ENCODE results near the gene LPA. TPM values are rescaled to one million over a fixed set of nuclear protein-coding genes. Genes with fewer than 3 reads are reported as not detected.

Gene LPA
- total and polyA plus RNA-seq, 2 of the 13 experiments (the other 11 are each of a cell fraction or from before 2014, with no cell fraction given), result not detected

DNA sequence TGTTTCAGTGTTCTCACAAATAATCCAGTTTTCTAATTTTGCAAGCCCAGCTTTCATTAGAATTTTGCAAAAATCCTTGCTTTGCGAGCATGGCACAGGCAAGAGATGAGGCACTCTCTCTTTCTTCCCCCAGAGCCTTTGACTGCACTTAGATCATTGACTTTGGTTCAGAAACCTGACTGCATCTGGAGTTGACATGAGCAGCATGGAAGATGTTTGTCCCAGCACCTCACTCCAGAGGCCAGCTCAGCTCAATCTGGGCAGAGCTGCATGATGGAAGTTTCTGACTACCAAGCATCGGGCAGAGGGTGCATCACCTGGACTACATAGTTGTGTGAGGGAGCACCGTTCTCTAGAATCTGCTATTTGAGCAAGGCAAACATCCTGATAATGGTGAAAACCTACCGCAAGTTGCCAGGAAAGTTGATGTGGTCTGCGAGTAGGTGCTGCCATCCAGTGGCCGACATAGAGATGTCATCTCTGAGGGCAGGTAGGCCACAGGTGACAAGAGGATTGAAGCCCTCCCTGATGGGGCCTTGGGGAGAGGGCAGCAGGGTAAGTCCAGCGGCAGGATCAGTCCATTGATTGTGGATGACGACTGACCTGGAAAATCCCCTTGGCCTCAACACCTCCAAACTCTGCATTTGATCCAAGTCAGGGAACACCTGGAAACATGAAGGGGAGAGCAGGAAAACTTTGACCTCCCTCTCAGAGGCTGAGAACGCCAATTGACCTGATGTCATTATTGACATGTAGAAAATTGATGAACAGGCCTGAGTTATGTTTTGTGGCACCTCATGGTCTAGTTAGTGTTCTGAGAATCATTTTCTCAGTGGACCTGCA, 3.8 kb upstream of the LPA start (continued):
- TF ChIP-seq KLF15 (CRISPR knock-in tag; IDR thresholded peaks at IDR 0.05; ENCODE audit: borderline replicate concordance) (no peak), TCF7L2 (IDR thresholded peaks at IDR 0.05; ENCODE audit: low read depth, low read length) (no peak), ZNF792 (CRISPR knock-in tag; IDR thresholded peaks at IDR 0.05) (no peak), ZNF124 (CRISPR knock-in tag; IDR thresholded peaks at IDR 0.05) (no peak), RAD21 (CRISPR knock-in tag; IDR thresholded peaks at IDR 0.05) (peak; percentile 73; the same call in 1 of the 2 replicates), ZFX (CRISPR knock-in tag; IDR thresholded peaks at IDR 0.05; ENCODE audit: low read depth) (peak; percentile 51; the same call in 1 of the 2 replicates), ZNF660 (CRISPR knock-in tag; IDR thresholded peaks at IDR 0.05; ENCODE audit: borderline replicate concordance, low read depth) (no peak), SP2 (CRISPR knock-in tag; IDR thresholded peaks at IDR 0.05) (no peak), ZFP36 (IDR thresholded peaks at IDR 0.05; ENCODE audit: borderline replicate concordance, low read depth, low read length, partially characterized antibody) (no peak), HES4 (CRISPR knock-in tag; IDR thresholded peaks at IDR 0.05; ENCODE audit: borderline replicate concordance) (0 out of 2 replicates have a peak, but pooled peaks have one; percentile 37), ONECUT2 (CRISPR knock-in tag; IDR thresholded peaks at IDR 0.05) (no peak), HNRNPLL (IDR thresholded peaks at IDR 0.05; ENCODE audit: low read depth, low read length, poor library complexity, severe bottlenecking) (no peak), ZNF33A (CRISPR knock-in tag; IDR thresholded peaks at IDR 0.05; ENCODE audit: borderline replicate concordance) (no peak), ZNF619 (CRISPR knock-in tag; IDR thresholded peaks at IDR 0.05) (no peak), ZNF121 (CRISPR knock-in tag; IDR thresholded peaks at IDR 0.05) (no peak), GTF3A (CRISPR knock-in tag; conservative IDR thresholded peaks at IDR 0.05) (no peak)
- TF ChIP-seq, protein P1, sequence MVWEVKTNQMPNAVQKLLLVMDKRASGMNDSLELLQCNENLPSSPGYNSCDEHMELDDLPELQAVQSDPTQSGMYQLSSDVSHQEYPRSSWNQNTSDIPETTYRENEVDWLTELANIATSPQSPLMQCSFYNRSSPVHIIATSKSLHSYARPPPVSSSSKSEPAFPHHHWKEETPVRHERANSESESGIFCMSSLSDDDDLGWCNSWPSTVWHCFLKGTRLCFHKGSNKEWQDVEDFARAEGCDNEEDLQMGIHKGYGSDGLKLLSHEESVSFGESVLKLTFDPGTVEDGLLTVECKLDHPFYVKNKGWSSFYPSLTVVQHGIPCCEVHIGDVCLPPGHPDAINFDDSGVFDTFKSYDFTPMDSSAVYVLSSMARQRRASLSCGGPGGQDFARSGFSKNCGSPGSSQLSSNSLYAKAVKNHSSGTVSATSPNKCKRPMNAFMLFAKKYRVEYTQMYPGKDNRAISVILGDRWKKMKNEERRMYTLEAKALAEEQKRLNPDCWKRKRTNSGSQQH (CRISPR knock-in tag; IDR thresholded peaks at IDR 0.05; ENCODE audit: low read depth), result no peak
- TF ChIP-seq, protein P2, sequence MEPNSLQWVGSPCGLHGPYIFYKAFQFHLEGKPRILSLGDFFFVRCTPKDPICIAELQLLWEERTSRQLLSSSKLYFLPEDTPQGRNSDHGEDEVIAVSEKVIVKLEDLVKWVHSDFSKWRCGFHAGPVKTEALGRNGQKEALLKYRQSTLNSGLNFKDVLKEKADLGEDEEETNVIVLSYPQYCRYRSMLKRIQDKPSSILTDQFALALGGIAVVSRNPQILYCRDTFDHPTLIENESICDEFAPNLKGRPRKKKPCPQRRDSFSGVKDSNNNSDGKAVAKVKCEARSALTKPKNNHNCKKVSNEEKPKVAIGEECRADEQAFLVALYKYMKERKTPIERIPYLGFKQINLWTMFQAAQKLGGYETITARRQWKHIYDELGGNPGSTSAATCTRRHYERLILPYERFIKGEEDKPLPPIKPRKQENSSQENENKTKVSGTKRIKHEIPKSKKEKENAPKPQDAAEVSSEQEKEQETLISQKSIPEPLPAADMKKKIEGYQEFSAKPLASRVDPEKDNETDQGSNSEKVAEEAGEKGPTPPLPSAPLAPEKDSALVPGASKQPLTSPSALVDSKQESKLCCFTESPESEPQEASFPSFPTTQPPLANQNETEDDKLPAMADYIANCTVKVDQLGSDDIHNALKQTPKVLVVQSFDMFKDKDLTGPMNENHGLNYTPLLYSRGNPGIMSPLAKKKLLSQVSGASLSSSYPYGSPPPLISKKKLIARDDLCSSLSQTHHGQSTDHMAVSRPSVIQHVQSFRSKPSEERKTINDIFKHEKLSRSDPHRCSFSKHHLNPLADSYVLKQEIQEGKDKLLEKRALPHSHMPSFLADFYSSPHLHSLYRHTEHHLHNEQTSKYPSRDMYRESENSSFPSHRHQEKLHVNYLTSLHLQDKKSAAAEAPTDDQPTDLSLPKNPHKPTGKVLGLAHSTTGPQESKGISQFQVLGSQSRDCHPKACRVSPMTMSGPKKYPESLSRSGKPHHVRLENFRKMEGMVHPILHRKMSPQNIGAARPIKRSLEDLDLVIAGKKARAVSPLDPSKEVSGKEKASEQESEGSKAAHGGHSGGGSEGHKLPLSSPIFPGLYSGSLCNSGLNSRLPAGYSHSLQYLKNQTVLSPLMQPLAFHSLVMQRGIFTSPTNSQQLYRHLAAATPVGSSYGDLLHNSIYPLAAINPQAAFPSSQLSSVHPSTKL (CRISPR knock-in tag; IDR thresholded peaks at IDR 0.05), result no peak
- TF ChIP-seq, protein P3, sequence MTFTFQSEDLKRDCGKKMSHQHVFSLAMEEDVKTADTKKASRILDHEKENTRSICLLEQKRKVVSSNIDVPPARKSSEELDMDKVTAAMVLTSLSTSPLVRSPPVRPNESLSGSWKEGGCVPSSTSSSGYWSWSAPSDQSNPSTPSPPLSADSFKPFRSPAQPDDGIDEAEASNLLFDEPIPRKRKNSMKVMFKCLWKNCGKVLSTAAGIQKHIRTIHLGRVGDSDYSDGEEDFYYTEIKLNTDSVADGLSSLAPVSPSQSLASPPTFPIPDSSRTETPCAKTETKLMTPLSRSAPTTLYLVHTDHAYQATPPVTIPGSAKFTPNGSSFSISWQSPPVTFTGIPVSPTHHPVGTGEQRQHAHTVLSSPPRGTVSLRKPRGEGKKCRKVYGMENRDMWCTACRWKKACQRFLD (CRISPR knock-in tag; IDR thresholded peaks at IDR 0.05; ENCODE audit: borderline replicate concordance), result no peak
- TF ChIP-seq, protein P4, sequence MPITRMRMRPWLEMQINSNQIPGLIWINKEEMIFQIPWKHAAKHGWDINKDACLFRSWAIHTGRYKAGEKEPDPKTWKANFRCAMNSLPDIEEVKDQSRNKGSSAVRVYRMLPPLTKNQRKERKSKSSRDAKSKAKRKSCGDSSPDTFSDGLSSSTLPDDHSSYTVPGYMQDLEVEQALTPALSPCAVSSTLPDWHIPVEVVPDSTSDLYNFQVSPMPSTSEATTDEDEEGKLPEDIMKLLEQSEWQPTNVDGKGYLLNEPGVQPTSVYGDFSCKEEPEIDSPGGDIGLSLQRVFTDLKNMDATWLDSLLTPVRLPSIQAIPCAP (CRISPR knock-in tag; IDR thresholded peaks at IDR 0.05; ENCODE audit: low read depth), result no peak
